Ovary (tissue), 9 donors: ENCODE data around the gene RPIA. TPM values are rescaled to one million over a fixed set of nuclear protein-coding genes. Genes with fewer than 3 reads are reported as not detected.
"Not testable (repeated sequence)": the region's sequence is repeated elsewhere in the genome, so short reads cannot be mapped to it uniquely, and the experiment has no call there.

Source experiments
- DNase-seq, 5 donors: peaks; one replicate each; pipeline ENCODE4 v3.0.0-alpha.2; 2019 to 2020
- H3K27ac ChIP-seq, 2 donors: fragments of 200-600 bp; one replicate each; pipeline versions ENCODE4 v1.5.1 to v1.8.0; 2019 to 2022
- H3K27me3 ChIP-seq: fragments of 200-600 bp; one replicate; pipeline ENCODE4 v1.8.0; 2022
- H3K36me3 ChIP-seq: fragments of 200-600 bp; sonication (generic); one replicate; pipeline ENCODE4 v1.5.1; 2019
- H3K4me1 ChIP-seq: one replicate; pipeline ENCODE4 v1.8.1; 2013; ENCODE audit warnings: mild to moderate bottlenecking, moderate library complexity; ENCODE audit not compliant: insufficient read depth
- H3K4me3 ChIP-seq: fragments of 200-600 bp; sonication (generic); one replicate; pipeline ENCODE4 v1.5.1; 2017
- H3K9me3 ChIP-seq, 2 donors: fragments of 200-600 bp in 1 of 2; sonication (generic) in 1 of 2; one replicate each; pipeline versions ENCODE4 v1.5.1 to v1.8.1; 2013 to 2019; ENCODE audit warnings: mild to moderate bottlenecking in 1 of 2, moderate library complexity in 1 of 2
- CTCF ChIP-seq, 3 donors: fragments of 450-650 bp in 2 of 3; fragments of 200-600 bp in 1 of 3; IDR thresholded peaks; one replicate each; pipeline versions ENCODE4 v1.5.1 to v1.8.0; 2016 to 2022; ENCODE audit warnings: antibody characterized with exemption in 3 of 3, mild to moderate bottlenecking in 1 of 3
- EP300 ChIP-seq: sonication (generic); formaldehyde crosslinking; IDR thresholded peaks from one replicate; pipeline ENCODE4 v1.6.1; 2017; ENCODE audit warnings: antibody characterized with exemption
- POLR2A ChIP-seq: fragments of 450-650 bp; IDR thresholded peaks from one replicate; pipeline ENCODE4 v1.6.1; 2017; ENCODE audit warnings: antibody characterized with exemption, mild to moderate bottlenecking, moderate library complexity
- WGBS, 3 donors: extraction: QIAGEN DNeasy Blood & Tissue Kit in 1 of 3; methylation state at CpG; one replicate each; pipeline versions ENCODE4 v1.1.5 to v1.1.7; 2013 to 2017; 5-methylcytosine and 5-hydroxymethylcytosine counted together
- intact Hi-C, 4 donors: fragments of 100-400 bp; cut with DNase I; formaldehyde crosslinking; loops; one replicate each; pipeline versions ENCODE4 v1.11.0 to v1.15.1; 2022 to 2023
- polyA plus RNA-seq, 2 donors: library from polyadenylated mRNA; stranded (reverse); fragments of 200-250 nt in 1 of 2; fragments of 350-450 nt in 1 of 2; fragmentation: Illumina TruSeq in 1 of 2; extraction: RNeasy Lipid Tissue Mini Kit (QIAGEN cat#74804) in 1 of 2; gene quantifications; one replicate each; pipeline ENCODE4 v1.2.3, GENCODE V29; 2013 to 2014
- total RNA-seq, 7 donors: library from RNA; depleted of rRNA in 2 of 7; stranded (reverse); fragments of >200 nt in 2 of 7; fragmentation: NEBNext Ultra II Directional in 3 of 7; extraction: Animal tissue kit (Norgen Biotek cat#: 25700) in 3 of 7; gene quantifications; one replicate each; pipeline versions ENCODE4 v1.1.0 to v1.2.4, GENCODE V29; 2016 to 2023
- donor health status: DM: no; HTN: no; CAD: no; lungs with moderate emphysema.
- donor health status: DM: no; HTN: no; CAD: no.
- donor health status: Bipolar disorder and iron deficiency.
- donor health status: DM: yes; HTN: yes; CAD: no.
- donor health status: DM: no; HTN: no; CAD: no.
- donor health status: DM: yes; HTN: yes; CAD: no.

Gene RPIA
- total and polyA plus RNA-seq, 9 donors = 10.4 to 19.3 (median 15.4) TPM

- TF ChIP-seq CTCF (IDR thresholded peaks at IDR 0.05) = no peak
- no peak for TF ChIP-seq POLR2A
- TF ChIP-seq EP300 = no peak
- Histone ChIP-seq H3K36me3 (no peaks in the 10 kb centered on the region), H3K4me3 (no peak overlapping the region), H3K9me3 (no peaks in the 10 kb centered on the region), H3K4me1 (no peaks in the 10 kb centered on the region), H3K27me3 (no peaks in the 10 kb centered on the region), H3K27ac (no peak overlapping the region)
- intact Hi-C loops = no loop called here
- no peak for DNase-seq
- WGBS, 3 donors = 69 to 77% (median 72%) methylated on average over 8 of the region's 8 CpGs
Observed at GRCh38 chr2:88757025-88757424, 65.6 kb downstream of the RPIA start.

- H3K27ac ChIP-seq, H3K4me1 ChIP-seq, H3K27me3 ChIP-seq, H3K9me3 ChIP-seq, DNase-seq, intact Hi-C loops, H3K4me3 ChIP-seq, H3K36me3 ChIP-seq: not testable (repeated sequence)
- WGBS, 3 donors = 82 to 90% (median 87%) methylated on average over 2 of the region's 2 CpGs
Observed at GRCh38 chr2:88758702-88759101, 67.2 kb downstream of the RPIA start.

DNA sequence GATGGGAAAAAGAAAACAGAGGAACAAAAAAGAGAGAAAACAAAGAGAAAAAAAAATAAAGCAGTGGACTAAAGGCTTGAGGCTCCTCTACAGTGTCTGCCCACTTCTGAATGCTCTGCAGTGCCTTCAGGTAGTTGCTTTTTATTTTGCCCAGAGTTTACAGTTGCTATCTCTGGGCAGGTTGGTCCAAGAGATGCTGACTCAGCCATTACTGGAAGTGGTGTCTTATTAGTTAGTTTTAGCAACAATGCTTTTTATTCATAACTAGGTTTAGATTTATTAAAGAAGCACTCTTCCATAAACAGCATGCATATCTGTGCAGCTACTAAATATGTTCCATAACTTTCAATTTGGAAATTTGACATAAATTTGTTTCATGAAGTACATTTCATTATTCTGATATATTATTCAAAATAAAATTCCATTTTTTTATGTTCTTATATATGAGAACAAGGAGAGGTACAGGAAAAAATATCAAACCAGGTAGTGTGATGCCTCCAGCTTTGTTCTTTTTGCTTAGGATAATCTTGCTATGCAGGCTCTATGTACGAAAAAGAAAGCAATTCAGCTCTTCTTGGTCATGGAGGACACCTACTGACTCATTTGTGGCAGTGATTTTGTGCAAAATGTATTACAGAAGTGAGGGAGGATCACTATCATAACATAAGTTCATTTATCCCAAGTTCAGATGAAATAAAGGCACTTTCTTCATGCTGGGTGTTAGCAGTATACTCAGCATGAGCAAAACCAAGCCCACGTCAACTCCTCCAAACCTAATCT lies 69.5 kb downstream of the RPIA start:
- Histone ChIP-seq H3K9me3 (no peaks in the 10 kb centered on the region), H3K36me3 (no peaks in the 10 kb centered on the region), H3K4me3 (no peak overlapping the region), H3K4me1 (peaks cover 1% of the 10 kb centered on the region), H3K27ac (no peak overlapping the region), H3K27me3 (no peaks in the 10 kb centered on the region)
- intact Hi-C loops = no loop called here
- no peak for TF ChIP-seq CTCF (IDR thresholded peaks at IDR 0.05)
- no peak for TF ChIP-seq POLR2A
- TF ChIP-seq EP300 = no peak
- DNase-seq = no peak
- WGBS, 3 donors = 57 to 69% (median 65%) methylated on average over 2 of the region's 2 CpGs

DNA sequence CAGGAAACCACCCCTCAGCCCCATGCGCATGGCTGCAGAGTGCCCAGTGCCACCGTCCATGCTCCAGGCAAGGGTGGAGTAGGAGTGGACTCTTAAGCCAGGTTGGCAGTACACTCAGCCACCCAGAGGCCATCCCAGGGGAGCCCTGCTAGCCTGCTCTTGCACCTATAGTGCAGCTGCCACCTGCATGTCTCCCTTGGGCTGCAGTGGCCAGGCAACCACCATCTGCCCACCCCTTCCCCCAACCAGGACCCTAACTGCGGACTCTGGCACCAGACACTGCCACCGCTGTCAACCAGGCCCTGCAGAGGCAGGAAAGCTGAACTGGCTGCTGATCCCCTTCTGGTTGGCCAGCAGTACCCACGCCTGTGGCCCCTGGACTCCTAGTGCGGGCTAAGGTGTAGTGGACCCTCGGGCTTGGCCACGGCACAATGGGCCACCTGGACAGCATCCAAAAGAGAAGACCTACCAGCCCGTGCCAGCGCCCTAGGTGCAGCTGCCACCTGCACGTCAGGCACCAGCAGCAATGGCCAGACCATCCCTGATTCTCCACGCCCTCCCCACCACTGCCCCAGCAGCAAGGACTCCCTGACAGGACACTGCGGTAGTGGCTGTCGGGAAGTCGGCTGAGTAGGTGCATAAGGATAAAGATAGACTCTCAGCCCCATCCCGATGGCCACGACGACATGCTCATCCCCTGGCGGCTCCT lies 72.8 kb downstream of the RPIA start:
- WGBS, 3 donors = 82 to 88% (median 82%) methylated on average over 19 of the region's 19 CpGs
- Histone ChIP-seq H3K9me3 (no peaks in the 10 kb centered on the region), H3K4me3 (no peak overlapping the region), H3K4me1 (peaks cover 1% of the 10 kb centered on the region), H3K27me3 (no peaks in the 10 kb centered on the region), H3K36me3 (no peaks in the 10 kb centered on the region), H3K27ac (no peak overlapping the region)
- intact Hi-C loops = no loop called here
- TF ChIP-seq CTCF (IDR thresholded peaks at IDR 0.05) = no peak
- TF ChIP-seq EP300 = no peak
- no peak for TF ChIP-seq POLR2A
- no peak for DNase-seq

DNA sequence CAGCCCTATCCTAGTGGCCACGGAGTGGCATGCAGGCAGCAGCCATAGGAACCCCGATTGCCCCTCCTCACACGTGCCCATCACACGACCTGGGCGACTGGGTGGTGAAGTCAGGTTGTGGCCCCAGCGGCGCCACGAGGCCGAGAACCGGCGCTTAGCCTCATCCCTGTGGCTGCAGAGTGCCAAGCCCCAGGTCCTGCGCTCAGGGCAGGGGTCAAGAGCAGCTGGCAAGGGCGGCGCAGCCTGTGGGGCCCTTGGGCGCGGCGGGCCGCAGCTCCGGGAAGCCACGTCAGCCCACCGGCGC lies 73.3 kb downstream of the RPIA start:
- TF ChIP-seq EP300 (no peak), CTCF (IDR thresholded peaks at IDR 0.05) (no peak), POLR2A (no peak)
- DNase-seq = no peak
- intact Hi-C loops = no loop called here
- Histone ChIP-seq H3K27me3 (no peaks in the 10 kb centered on the region), H3K27ac (no peak overlapping the region), H3K36me3 (no peaks in the 10 kb centered on the region), H3K9me3 (no peaks in the 10 kb centered on the region), H3K4me1 (peaks cover 1% of the 10 kb centered on the region), H3K4me3 (no peak overlapping the region)
- WGBS, 3 donors = 10 to 18% (median 14%) methylated on average over 20 to 22 of the region's 22 CpGs
